Panc1 (cell line): ENCODE data around the gene SETD5. TPM values are rescaled to one million over a fixed set of nuclear protein-coding genes. Genes with fewer than 3 reads are reported as not detected.
A peak's percentile ranks its signal among the peaks of the same experiment; 100 is the strongest.

Experiments
- ATAC-seq: fragments of 200-7000 bp; cut with Tn5 transposase; 2 replicates; pipeline ENCODE4 v1.9.1; 2020; ENCODE audit warnings: mild to moderate bottlenecking, moderate library complexity
- BruUV-seq: library from RNA; stranded (reverse); fragments of 400-500 nt; replicated peaks from 2 replicates; lab custom pipeline; 2021; lab: Mats Ljungman, UMichigan
- CTCF ChIA-PET: fragments of 300-600 bp; sonication (Branson Sonifier 250); formaldehyde crosslinking; loops from one replicate; lab custom pipeline; 2022; ENCODE audit warnings: antibody characterized with exemption; lab: Charles Lee
- POLR2A ChIA-PET: fragments of 300-600 bp; sonication (Branson Sonifier 250); formaldehyde crosslinking; loops from one replicate; lab custom pipeline; 2022; ENCODE audit warnings: antibody characterized with exemption; lab: Charles Lee
- DNase-seq: peaks from one replicate; pipeline ENCODE4 v3.0.0-alpha.2; 2010; ENCODE audit warnings: low read depth, low spot score
- H3K27ac ChIP-seq: 2 replicates; pipeline ENCODE4 v1.5.1; 2011; ENCODE audit warnings: mild to moderate bottlenecking, low read length, inconsistent platforms
- H3K27me3 ChIP-seq: fragments of 200-500 bp; sonication (Bioruptor generic); 2 replicates; pipeline ENCODE4 v1.6.0; 2014; ENCODE audit warnings: low read length, inconsistent platforms; ENCODE audit not compliant: control insufficient read depth, insufficient read depth
- H3K36me3 ChIP-seq: fragments of 200-500 bp; sonication (Bioruptor generic); 2 replicates; pipeline ENCODE4 v1.5.1; 2014; ENCODE audit warnings: inconsistent platforms, mild to moderate bottlenecking, low read length, moderate library complexity; ENCODE audit not compliant: control insufficient read depth, insufficient read depth
- H3K4me1 ChIP-seq: 2 replicates; pipeline ENCODE4 v1.5.1; 2011; ENCODE audit warnings: inconsistent platforms, mild to moderate bottlenecking, low read length, moderate library complexity; ENCODE audit not compliant: control insufficient read depth, insufficient read depth
- H3K4me3 ChIP-seq, 2 experiments: 2 replicates each; pipeline ENCODE4 v1.5.1; 2011 to 2012; ENCODE audit warnings: low read depth in 2 of 2, low read length in 2 of 2, mild to moderate bottlenecking in 2 of 2, inconsistent platforms in 1 of 2, moderate library complexity in 1 of 2
- H3K9me3 ChIP-seq: fragments of 200-500 bp; sonication (Bioruptor generic); 2 replicates; pipeline ENCODE4 v1.5.1; 2014; ENCODE audit warnings: low read depth, mild to moderate bottlenecking, inconsistent platforms, low read length, moderate library complexity; ENCODE audit not compliant: control insufficient read depth, insufficient read depth
- CTCF ChIP-seq: fragments of 450-650 bp; IDR thresholded peaks from 2 replicates; pipeline ENCODE4 v1.5.1; 2017; ENCODE audit warnings: mild to moderate bottlenecking
- POLR2AphosphoS5 ChIP-seq: IDR thresholded peaks from 2 replicates; pipeline ENCODE4 v1.6.1; 2012; ENCODE audit warnings: mild to moderate bottlenecking, low read depth, low read length, moderate library complexity
- REST ChIP-seq, 2 experiments: IDR thresholded peaks; 2 replicates each; pipeline ENCODE4 v1.6.1; 2011 to 2012; ENCODE audit warnings: low read depth in 2 of 2, control low read depth in 1 of 2, low read length in 1 of 2, mild to moderate bottlenecking in 1 of 2, moderate library complexity in 1 of 2; ENCODE audit not compliant: insufficient read depth in 1 of 2
- SIN3A ChIP-seq: IDR thresholded peaks from 2 replicates; pipeline ENCODE4 v1.6.1; 2012; ENCODE audit warnings: low read depth, mild to moderate bottlenecking, low read length, moderate library complexity, borderline replicate concordance; ENCODE audit not compliant: insufficient read depth
- TCF7L2 ChIP-seq: IDR thresholded peaks from 2 replicates; pipeline ENCODE4 v1.6.1; 2011; ENCODE audit warnings: mild to moderate bottlenecking, low read depth, low read length, inconsistent platforms
- in situ Hi-C: cut with HindIII; loops from 2 replicates; pipeline ENCODE4 v1.10.0; 2016; ENCODE audit warnings: low sequenced_read_pairs, low pct_unique_long_range_greater_than_20kb
- intact Hi-C: fragments of 100-400 bp; cut with micrococcal nuclease; formaldehyde crosslinking; loops from one replicate; pipeline ENCODE4 v1.10.0; 2022; ENCODE audit not compliant: unreplicated experiment
- total RNA-seq: library from RNA; stranded (reverse); gene quantifications from one replicate; pipeline ENCODE4 v1.2.1, GENCODE V29; 2021; ENCODE audit not compliant: unreplicated experiment

SETD5 gene
- total RNA-seq, 1 experiment from 2014 or later = 69.4 TPM

GRCh38 chr3:9405756-9406155 is 8.3 kb downstream of the SETD5 start:
- POLR2A ChIA-PET = interaction anchor here (1.2 kb wide), 1 partner anchor 43 kb away, joined by 3 read pairs; the partner anchor contains the start of gene THUMPD3
- in situ Hi-C loops (no loop called here), intact Hi-C loops (no loop called here)
- no peak for TF ChIP-seq CTCF
- no peak for TF ChIP-seq POLR2AphosphoS5
- no peak for TF ChIP-seq REST (IDR thresholded peaks at IDR 0.05; ENCODE audit: insufficient read depth in 1 of 2, low read depth in 2 of 2, low read length in 1 of 2)
- TF ChIP-seq TCF7L2 = no peak
- TF ChIP-seq SIN3A = no peak
- H3K27me3 ChIP-seq = no peaks in the 10 kb centered on the region
- no peaks in the 10 kb centered on the region for H3K36me3 ChIP-seq
- ATAC-seq = no peak
- peaks cover 49% of the 10 kb centered on the region for H3K4me1 ChIP-seq
- H3K4me3 ChIP-seq = no peak overlapping the region
- CTCF ChIA-PET = no interaction called here
- BruUV-seq = no TSS peak
- H3K27ac ChIP-seq = peak overlapping the region; percentile 41; the same call in 1 of the 2 replicates
- H3K9me3 ChIP-seq = no peaks in the 10 kb centered on the region
- DNase-seq = no peak

- no peak overlapping the region for H3K27ac ChIP-seq
- no peaks in the 10 kb centered on the region for H3K9me3 ChIP-seq
- peaks cover 36% of the 10 kb centered on the region for H3K4me1 ChIP-seq
- DNase-seq (no peak), ATAC-seq (no peak)
- no peaks in the 10 kb centered on the region for H3K27me3 ChIP-seq
- intact Hi-C loops = no loop called here
- POLR2A ChIA-PET = no interaction called here
- TF ChIP-seq CTCF (no peak), POLR2AphosphoS5 (no peak), TCF7L2 (no peak), REST (IDR thresholded peaks at IDR 0.05; ENCODE audit: insufficient read depth in 1 of 2, low read depth in 2 of 2, low read length in 1 of 2) (no peak), SIN3A (no peak)
- H3K36me3 ChIP-seq = no peaks in the 10 kb centered on the region
- BruUV-seq = no TSS peak
- CTCF ChIA-PET = no interaction called here
- H3K4me3 ChIP-seq = no peak overlapping the region
- in situ Hi-C loops = no loop called here
Observed at GRCh38 chr3:9406856-9407626, 9.6 kb downstream of the SETD5 start.
